D341Med (cell line): ENCODE measurements around the gene AMH.
"Not testable (repeated sequence)": the region's sequence is repeated elsewhere in the genome, so short reads cannot be mapped to it uniquely, and the experiment has no call there.

Experiments used
- DNase-seq: peaks from one replicate; pipeline ENCODE4 v3.0.0; 2012; ENCODE audit warnings: low spot score

The AMH gene

GRCh38 chr19:2249010-2249866 is at the start of gene AMH:
Gene AMH (plus strand): TSS chr19:2249323. CDS start chr19:2249333, 10 bp downstream.
- no peak for DNase-seq

- DNase-seq: no peak
These were observed 49.1 kb upstream of the AMH start for GRCh38 chr19:2199861-2200623.

DNA sequence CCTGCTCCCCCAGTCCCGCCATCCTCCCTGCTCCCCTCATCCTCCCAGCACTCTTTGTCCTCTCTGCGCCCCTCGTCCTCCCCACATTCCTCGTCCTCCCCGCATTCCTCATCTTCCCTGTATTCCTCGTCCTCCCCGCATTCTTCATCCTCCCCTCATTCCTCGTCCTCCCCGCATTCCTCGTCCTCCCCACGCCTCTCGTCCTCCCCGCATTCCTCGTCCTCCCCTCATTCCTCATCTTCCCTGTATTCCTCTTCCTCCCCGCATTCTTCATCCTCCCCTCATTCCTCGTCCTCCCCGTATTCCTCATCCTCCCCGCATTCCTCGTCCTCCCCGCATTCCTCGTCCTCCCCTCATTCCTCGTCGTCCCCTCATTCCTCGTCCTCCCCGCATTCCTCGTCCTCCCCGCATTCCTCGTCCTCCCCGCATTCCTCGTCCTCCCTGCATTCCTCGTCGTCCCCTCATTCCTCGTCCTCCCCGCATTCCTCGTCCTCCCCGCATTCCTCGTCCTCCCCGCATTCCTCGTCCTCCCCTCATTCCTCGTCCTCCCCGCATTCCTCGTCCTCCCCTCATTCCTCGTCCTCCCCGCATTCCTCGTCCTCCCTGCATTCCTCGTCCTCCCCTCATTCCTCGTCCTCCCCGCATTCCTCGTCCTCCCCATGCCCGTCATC is 48.4 kb upstream of the AMH start:
- not testable (repeated sequence) for DNase-seq

DNA sequence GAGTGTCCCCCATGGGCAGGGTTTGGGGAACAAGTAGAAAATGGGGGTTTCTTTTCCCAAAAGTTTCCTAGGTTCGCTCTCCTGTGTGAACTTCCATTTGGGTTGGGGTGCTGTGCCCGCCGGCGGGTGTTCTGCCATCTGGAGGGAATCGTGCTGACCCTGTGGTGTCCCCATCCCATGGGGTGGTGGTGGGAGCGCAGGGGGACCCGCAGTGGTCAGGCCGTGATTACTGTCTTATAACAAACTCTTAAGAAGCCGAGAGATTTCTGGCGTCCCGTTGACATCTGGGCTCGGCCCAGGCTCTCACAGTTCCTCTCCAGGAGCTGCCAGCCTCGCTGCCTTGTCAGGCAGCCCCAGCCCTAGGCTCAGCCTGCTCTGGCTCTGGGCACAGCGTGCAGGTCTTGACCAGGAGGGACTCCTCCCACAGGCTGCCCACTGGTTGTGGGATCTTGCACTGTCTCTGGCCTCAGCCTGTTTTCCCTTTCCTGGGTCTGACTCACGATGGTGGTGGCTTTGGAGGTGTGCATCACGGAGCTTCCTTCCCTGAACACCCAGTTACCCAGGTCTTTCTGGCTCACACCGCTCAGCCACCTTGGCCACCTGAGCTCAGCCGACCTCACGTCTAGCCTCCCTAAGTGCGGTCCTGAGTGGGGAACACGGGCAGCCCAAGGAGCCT is 47.5 kb upstream of the AMH start:
- no peak for DNase-seq

GRCh38 chr19:2202366-2202765 is 46.8 kb upstream of the AMH start:
- no peak for DNase-seq

DNA sequence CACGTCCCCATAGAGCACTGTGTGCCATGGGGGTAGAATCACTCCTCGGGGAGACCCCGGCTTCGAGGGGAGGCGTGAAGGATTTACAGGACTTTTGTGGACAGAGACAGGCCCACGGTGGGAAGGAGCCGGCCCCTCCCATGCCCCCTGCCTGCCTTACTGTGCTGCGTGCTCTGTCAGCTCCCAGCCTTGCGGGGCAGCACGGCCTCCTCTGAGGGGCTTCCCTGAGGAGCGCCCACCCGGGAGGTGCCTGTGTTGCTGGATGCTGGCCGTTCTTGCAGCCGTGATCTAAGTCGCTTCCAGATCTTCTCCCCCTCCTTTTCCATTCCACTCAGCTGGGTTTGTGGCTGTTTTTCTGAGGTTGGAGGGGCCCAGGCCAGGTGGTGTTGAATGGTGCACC is 42.1 kb upstream of the AMH start:
- no peak for DNase-seq

- no peak for DNase-seq
These were observed 40.9 kb upstream of the AMH start for GRCh38 chr19:2207991-2208860.

GRCh38 chr19:2208975-2209374 is 40.1 kb upstream of the AMH start:
- no peak for DNase-seq

DNA sequence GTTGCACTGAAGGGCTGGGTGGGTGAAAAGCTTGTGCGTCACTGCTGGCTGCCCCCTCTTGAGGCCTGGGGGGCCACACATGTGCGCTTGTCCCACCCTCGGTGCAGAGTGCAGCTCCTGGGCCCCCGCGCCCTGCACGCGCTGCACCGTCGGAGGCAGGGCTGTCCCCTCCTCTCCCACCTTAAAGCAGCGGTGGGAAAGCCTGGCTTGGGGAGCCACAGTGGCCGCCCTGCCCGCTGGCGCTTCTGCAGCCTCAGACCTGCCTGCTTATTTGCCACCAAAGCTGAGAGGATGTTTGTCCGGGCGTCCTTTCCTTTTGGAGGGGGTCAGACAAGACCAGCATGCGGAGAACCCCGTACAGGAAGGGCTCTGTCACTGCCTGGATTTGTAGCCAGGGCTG is 39.7 kb upstream of the AMH start:
- DNase-seq: no peak

DNA sequence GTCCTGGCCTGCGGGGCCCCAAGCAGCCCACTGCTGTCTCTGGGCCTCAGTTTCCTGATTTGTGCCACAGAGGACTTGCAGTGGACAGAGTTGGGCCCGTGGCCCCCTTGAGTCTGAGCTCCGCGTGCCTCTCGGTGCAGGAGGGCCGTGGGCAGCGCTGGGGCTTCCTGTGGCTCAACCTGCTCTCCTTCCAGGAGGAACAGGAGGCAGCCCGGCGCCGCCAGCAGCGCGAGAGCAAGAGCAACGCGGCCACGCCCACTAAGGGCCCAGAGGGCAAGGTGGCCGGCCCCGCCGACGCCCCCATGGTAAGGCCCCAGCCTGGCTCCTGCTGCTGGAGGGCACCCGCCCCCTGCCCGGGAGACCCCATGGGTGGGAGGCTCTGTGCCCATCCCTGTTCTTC is 38.9 kb upstream of the AMH start:
- no peak for DNase-seq

DNA sequence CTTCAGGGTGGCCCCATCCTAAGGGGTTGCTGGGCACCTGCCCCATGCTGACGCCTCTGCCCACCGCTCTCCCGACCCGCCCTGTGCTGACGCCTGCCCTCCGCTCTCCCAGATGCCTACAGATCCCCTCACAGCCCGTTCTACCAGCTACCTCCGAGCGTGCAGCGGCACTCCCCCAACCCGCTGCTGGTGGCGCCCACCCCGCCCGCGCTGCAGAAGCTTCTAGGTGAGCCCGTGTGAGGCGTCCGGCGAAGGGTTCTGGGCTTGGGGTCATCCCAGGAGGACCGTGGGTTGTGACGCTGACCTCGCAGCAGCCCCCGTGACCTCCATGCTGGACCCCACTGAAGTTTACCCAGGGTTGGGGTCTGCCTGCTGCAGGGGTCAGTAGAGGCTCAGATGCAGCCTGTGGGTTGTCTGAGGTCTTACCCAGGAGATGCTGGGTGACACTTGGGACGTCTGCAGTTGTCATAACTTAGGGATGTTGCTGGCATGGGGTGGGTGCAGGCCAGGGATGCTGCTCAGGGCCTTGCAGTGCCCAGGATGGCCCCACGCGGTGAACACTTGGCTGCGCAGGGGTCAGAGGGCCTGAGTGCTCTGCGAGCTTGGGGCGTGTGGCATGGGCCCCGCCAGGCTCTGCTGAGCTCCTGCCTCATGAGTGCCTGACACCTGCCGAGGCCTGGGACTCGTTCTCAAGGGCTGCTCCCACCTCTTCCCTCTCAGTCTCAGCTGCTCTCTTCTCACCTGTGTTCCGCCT is 38.0 kb upstream of the AMH start:
- DNase-seq: no peak

DNA sequence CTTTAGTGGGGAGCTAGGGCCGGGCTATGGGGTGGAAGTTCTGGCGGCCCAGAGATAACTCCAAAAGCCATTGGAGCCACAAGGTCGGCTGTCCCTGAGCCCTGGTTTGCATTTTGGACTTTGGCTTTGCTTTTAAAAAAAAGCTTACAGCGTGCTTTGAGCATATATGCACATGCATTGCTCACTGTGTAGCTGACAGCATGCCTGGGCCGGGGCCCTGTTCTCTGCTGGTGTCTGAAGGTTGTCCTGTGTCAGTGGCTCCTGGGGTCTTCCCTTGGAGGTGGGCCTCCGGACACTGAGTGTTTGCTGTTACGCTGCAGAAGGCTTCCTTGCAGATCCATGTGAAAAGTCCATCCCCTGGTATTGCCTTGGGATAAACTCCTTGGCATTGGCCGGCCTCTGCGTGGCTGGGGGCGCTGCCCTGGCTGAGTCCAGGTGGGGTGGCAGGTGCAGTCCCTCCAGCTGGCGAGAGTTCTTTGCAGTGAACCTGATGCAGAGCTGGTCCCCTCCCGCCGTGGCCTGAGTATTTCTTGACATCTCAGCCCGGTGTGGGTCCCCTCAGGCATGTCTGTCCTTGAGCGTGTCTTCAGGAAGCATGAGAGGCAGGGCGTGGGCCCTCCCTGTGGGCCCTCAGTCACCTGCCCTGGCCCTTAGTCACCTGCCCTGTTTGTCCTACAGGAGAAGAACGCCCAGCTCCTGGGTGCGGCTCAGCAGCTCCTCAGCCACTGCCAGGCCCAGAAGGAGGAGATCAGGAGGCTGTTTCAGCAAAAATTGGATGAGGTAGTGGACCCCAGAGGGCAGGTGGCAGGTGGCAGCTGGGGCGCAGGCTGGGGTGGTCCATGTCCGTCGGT is 36.0 kb upstream of the AMH start:
- DNase-seq: no peak

GRCh38 chr19:2213799-2214198 is 35.3 kb upstream of the AMH start:
- DNase-seq: no peak

DNA sequence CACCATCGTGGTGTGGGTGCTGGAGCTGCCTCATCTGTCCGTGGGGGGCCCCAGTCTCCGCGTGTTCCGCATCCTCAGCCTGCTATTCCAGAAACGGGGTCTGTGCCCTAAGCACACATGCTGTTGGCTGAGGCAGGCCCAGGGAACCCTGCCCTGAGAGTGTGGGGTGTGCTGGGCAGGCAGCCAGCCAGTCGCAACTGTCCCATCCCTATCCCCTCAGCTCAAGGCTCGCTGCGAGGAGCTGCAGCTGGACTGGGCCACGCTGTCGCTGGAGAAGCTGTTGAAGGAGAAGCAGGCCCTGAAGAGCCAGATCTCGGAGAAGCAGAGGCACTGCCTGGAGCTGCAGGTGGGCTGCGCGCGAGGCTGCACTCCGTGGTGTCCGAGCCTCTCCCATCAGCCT is 34.9 kb upstream of the AMH start:
- DNase-seq: no peak

DNA sequence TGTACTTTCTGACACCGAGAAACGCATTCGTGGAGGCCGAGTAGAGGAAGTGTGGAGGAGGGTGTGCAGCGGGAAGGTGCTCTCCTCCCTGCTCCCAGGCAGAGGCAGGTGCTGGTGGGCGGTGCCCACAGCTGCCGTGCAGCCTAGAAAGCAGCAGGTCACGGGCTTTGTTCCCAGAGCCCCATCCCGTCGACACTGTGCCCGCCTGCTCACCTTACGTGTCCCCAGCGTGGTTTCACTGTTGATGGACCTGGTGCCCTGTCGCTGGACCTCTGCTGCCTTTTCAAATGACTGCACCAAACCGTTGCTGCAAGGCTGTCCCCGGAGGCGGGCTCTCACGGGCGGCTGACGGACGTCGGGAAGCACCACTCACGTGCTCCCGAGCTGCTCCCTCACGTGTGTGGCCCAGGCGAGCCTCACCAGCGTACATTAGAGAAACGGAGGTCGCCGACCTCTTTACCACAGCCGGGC is 33.8 kb upstream of the AMH start:
- DNase-seq: no peak

- no peak for DNase-seq
These were observed 32.5 kb upstream of the AMH start for GRCh38 chr19:2216361-2217225.

- DNase-seq: no peak
These were observed 31.5 kb upstream of the AMH start for GRCh38 chr19:2217591-2217990.

DNA sequence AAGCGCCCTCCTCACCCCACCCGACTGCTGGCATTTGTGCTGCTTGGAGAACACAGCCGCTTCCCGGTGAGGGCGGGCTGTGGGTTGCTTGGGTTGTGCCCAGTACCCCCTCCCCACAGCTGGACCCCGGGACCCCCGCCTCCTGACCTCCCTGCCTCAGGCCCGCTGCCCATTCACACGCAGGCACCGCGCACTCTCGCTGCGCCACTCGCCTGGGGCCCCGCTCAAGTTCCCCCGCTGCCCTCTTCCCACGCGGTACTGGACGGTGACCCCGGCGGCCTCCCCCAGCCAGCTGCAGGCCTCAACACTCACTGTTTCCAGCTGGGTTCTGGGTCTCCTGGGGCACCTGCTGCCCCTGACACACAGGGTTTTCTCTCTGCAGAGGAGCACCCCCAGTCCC is 29.4 kb upstream of the AMH start:
- DNase-seq: no peak
